NCI-H345 (cell line): Measurements from ENCODE around the gene ZGPAT.
"Not testable (repeated sequence)": the region's sequence is repeated elsewhere in the genome, so short reads cannot be mapped to it uniquely, and the experiment has no call there.

Source experiments
- DNase-seq: peaks from one replicate; lab custom pipeline; 2025; lab: John Stamatoyannopoulos, UW

ZGPAT gene

GRCh38 chr20:63765902-63766301, 58.1 kb downstream of the ZGPAT start:
- DNase-seq: no peak

- no peak for DNase-seq
Observed at GRCh38 chr20:63766695-63767426, 59.0 kb downstream of the ZGPAT start.

- DNase-seq: no peak
Observed at GRCh38 chr20:63767456-63767855, 59.6 kb downstream of the ZGPAT start.

- no peak for DNase-seq
Observed at GRCh38 chr20:63767886-63768285, 60.0 kb downstream of the ZGPAT start.

GRCh38 chr20:63768591-63769515, 61.0 kb downstream of the ZGPAT start:
- DNase-seq: no peak

- DNase-seq: no peak
Observed at GRCh38 chr20:63769891-63770474, 62.1 kb downstream of the ZGPAT start.

GRCh38 chr20:63771046-63771707, 63.3 kb downstream of the ZGPAT start:
- DNase-seq: no peak

GRCh38 chr20:63772781-63773518, 65.1 kb downstream of the ZGPAT start:
- DNase-seq: no peak

- DNase-seq: no peak
Observed at GRCh38 chr20:63773571-63774241, 65.9 kb downstream of the ZGPAT start.

GRCh38 chr20:63774306-63774705, 66.5 kb downstream of the ZGPAT start:
- DNase-seq: no peak

GRCh38 chr20:63775096-63775978, 67.5 kb downstream of the ZGPAT start:
- no peak for DNase-seq

- not testable (repeated sequence) for DNase-seq
Observed at GRCh38 chr20:63776875-63777274, 69.0 kb downstream of the ZGPAT start.

- DNase-seq: no peak
Observed at GRCh38 chr20:63777614-63778013, 69.8 kb downstream of the ZGPAT start.

- DNase-seq: no peak
Observed at GRCh38 chr20:63778034-63778752, 70.4 kb downstream of the ZGPAT start.

- no peak for DNase-seq
Observed at GRCh38 chr20:63778857-63779256, 71.0 kb downstream of the ZGPAT start.

- no peak for DNase-seq
Observed at GRCh38 chr20:63781181-63781580, 73.3 kb downstream of the ZGPAT start.

GRCh38 chr20:63782051-63782471, 74.2 kb downstream of the ZGPAT start:
- DNase-seq: no peak

GRCh38 chr20:63782521-63782971, 74.7 kb downstream of the ZGPAT start:
- DNase-seq: no peak

GRCh38 chr20:63783970-63784369, 76.1 kb downstream of the ZGPAT start:
- no peak for DNase-seq
